NCI-H2196 treated with DMSO at 0.1 percent for 48 hours (cell line): ENCODE measurements around the gene HACD1.

Experiments used
- DNase-seq: peaks from one replicate; lab custom pipeline; 2025; ENCODE audit not compliant: unreplicated experiment; lab: John Stamatoyannopoulos, UW

HACD1 gene, protein sequence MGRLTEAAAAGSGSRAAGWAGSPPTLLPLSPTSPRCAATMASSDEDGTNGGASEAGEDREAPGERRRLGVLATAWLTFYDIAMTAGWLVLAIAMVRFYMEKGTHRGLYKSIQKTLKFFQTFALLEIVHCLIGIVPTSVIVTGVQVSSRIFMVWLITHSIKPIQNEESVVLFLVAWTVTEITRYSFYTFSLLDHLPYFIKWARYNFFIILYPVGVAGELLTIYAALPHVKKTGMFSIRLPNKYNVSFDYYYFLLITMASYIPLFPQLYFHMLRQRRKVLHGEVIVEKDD

DNA sequence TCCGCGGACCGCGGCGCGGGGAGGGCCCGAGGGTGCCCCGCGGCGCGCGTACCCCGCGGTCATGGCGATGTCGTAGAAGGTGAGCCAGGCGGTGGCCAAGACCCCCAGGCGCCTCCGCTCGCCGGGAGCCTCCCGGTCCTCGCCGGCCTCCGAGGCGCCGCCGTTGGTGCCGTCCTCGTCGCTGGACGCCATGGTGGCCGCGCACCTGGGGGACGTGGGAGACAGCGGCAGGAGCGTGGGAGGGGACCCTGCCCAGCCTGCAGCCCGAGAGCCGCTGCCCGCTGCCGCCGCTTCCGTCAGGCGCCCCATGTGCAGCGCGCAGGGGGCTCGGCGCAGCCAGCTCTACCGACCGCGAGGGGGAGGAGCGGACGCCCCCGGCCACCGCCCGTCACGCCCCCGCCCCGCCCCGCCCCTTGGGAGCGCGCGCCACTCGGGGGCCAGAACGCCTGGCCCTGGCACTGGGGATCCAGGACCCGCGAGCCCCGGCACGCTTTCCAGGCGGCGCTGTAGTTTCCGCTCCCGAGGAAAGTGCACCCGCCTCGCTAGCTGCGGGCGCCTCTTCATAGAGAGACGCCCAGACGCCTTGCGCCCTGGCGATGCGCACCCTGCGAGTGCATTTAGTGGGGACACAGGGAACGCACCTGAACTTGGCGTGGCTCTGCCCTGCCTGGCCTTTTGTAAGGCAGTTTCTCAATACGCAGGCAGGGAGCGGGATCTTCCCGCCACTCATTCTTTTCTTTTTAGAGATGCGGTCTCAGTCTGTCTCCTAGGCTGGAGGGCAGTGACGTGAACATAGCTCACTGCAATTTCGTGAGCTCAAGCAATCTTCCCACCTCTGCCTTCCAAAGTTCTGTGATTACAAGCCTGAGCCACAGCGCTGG lies at the start of gene HACD1:
Gene HACD1, minus strand, starts transcription at position 344 of the 881 bp plus-strand sequence. Its CDS starts 35 bp downstream, at position 309.
- no peak for DNase-seq

DNA sequence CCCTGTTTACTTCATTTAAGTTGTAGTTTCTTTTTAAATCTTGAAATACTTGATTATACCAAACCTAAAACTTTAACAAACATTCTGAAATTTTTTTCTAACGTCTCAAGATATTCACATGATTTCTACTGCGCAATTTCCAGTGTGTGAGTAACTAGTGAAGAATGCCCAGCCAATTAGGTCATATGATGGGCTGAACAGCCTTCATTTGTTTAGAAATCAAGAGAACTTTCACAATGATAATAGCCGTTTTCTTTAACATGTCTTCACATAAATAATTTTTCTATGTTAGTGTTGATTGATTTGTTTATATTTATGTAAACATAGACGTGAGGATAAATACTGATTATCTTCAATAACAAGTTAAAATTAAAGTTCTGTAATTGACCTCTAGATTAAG lies 48.6 kb upstream of the HACD1 start:
- no peak for DNase-seq

- DNase-seq, result no peak
These were observed 46.3 kb upstream of the HACD1 start for GRCh38 chr10:17663450-17663849.

DNA sequence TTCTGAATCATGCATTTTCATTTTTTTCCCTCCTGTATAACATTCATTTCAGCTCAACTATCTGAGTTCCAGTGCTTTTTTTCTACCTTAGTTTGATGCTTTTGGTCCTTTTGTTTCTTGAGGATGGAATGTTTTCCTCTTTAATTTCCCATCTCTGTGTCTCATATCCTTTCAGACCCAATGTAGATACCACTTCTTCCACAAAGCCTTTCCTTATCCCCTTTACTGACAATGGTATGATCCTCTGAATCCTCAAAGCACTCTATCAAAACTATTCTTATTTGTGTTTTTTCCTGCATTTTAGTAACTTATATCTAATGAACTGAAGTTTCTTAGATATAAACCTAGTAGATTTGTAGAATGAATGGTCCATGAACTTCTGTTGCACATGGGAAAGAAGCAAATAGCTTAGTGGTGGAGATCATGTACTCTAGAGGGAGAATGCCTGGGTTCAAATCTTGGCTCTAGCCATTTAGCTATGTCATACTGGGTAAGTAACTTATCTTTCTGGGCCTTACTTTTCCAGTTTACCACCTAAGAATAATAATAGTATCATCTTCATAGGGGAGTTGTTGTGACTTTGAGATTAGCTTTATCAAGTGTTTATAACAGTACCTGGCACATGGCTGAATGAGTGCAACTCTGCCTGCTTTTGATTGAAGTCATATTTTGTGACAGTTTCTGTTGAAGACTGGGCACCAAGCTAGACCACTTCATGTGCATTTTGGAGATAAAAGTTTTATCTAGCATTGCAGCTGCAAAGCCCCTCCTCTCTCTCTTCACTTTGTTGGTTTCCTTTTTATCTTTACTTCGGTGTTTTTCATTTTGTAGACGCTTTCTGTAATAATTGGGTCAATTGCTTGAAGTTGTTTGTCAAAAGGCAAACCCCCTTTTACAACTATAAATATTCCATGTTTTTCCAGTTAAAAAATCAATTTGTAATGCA lies 45.3 kb upstream of the HACD1 start:
- no peak for DNase-seq

DNA sequence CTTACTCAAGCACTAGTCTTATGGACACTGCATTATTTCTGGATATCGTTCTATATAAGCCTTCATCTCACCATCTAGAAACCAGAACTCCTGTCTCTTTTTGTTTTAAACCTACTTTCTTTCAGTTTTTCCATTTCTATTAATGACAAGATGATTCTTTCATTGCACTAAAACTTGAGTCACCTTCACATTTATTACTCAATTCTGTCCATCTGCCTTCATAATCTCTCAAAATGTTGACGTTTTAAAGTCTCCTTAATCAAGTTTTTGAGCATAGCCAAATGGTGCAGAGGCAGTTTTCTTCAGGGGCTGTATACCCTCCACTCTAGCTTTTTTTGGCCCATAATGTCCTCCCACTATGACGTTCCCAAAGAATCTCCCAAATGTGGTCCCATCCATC lies 44.3 kb upstream of the HACD1 start:
- no peak for DNase-seq

GRCh38 chr10:17660921-17661320 lies 43.7 kb upstream of the HACD1 start:
- DNase-seq, result no peak

DNA sequence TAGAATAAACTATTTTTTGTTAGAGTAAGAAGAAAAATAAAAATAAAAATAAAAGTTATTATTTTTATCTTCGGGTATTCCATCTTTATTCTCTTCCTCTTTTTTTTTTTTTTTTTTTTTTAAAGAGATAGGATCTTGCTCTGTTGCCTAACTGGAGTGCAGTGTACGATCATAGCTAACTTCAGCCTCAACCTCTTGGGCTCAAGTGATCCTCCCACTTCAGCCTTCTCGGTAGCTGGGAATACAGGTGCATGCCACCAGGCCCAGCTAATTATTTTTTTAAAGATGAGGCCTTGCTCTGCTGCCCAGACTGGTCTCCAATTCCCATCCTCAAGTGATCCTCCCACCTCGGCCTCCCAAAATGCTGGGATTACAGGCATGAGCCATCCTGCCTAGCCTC lies 42.2 kb upstream of the HACD1 start:
- DNase-seq, result no peak

DNA sequence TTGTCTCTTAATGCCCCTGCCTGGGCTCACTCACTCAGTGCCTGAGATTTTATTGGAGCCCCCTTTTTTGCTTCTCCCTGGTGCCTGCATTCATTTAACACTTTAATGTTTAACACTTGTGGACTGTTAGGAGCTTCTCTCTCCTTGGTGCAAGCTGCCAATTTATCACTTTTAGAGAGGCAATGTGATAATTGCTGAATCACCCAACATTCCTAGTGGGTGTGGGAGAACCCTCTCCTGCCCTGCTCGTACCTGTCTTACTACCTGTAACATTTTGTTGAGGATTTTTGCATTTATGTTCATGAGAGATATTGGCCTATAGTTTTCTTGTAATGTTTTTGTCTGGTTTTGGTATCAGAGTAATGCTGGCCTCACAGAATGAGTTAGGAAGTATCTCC lies 39.9 kb upstream of the HACD1 start:
- DNase-seq, result no peak

DNA sequence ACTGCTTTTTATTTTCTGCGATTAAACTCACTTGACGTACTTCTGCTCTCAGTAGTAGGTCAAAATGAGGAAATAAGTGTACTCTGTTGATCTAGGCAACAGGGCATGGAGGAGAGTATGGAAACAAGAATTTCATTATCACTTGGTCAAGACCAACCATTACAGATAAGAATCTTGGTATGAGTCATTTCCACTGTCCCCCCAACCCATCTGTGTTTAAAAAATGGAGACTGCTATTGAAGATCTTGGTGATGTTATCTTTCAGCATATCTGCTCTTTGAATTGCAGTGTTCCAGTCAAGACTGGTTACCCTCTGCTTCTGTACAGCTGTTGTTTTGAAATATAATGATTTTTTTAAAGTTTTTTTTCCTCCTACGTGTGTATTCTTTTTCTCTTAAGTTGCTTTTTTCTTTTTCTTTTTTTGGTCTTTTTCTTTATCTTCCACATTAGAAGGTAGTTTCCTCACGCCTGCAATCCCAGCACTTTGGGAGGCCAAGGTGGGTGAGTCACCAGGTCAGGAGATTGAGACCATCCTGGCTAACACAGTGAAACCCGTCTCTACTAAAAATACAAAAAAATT lies 38.5 kb upstream of the HACD1 start:
- DNase-seq, result no peak

DNA sequence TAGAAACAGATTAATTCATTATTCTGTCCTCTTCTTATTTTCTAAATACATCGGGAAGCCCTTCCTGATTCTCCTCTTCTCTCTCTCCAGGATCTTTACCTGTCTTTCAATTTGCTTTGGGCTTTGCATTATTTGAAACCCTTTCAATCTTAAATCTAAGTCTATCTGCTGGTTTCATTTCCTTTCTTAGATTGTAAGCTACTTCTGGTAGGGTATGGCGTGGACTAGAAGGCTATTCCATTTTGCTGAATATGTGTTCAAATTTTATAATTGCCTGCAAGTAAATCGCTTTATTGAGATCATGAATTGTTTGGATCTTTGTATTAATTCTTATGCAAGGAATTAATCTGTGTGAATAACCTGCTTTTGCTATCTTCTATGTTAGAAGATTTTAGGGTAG lies 37.8 kb upstream of the HACD1 start:
- no peak for DNase-seq

DNA sequence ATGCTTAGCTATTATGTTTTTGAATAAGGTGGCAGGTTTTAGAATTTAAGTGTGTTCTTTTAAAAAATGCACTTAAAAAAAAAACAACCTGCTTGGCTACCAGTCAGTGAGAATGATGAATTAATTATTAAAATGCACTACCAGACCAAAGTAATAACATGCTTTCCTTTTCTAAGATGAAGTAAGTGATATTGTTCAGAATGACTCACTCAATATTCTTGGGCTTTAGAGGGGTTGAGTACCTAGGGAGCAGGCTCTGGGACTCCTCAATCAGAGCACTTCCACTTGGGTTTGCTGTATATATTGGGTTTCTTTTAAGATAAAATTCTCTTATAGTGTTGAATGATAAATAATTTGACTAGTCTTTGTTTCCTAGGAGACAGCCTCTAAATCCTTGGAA lies 35.4 kb upstream of the HACD1 start:
- DNase-seq, result no peak

DNA sequence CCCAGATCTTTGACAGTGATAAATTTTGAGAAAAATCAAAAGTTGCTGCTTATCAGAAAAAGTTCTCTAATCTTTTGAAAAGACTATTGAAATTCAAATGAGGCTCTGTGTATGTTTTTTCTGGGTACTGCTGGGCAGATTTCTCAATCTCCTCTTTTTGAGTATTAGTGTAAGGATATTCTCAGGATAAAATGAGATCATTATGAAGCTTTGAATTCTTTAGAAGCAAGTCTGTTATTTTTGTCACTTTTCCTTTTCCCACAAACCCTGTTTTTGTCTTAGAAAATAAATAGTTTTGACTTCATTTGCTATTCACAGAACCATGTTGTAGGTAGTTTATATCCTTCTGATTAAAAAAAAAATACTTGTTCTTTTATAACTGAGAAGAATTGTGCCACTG lies 34.7 kb upstream of the HACD1 start:
- DNase-seq, result no peak

DNA sequence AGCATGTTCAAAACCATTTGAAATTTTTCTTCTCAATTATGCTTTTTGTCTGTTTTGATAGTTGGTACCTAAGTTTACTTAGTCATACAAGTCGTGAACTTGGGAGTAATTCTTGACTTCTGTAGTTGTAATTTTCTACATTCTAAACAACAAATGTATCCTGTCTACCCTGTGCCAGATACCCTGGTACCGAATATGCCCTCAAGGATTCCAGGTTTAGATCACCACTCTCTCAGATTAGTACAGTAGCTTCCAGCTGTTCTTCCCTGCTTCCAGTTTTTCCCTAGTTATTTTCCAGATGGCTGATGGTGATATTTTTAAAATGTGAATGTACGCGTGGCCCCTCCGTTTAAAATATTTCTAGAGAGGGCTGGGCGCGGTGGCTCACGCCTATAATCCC lies 33.2 kb upstream of the HACD1 start:
- no peak for DNase-seq

- no peak for DNase-seq
These were observed 32.7 kb upstream of the HACD1 start for GRCh38 chr10:17649836-17650235.

DNA sequence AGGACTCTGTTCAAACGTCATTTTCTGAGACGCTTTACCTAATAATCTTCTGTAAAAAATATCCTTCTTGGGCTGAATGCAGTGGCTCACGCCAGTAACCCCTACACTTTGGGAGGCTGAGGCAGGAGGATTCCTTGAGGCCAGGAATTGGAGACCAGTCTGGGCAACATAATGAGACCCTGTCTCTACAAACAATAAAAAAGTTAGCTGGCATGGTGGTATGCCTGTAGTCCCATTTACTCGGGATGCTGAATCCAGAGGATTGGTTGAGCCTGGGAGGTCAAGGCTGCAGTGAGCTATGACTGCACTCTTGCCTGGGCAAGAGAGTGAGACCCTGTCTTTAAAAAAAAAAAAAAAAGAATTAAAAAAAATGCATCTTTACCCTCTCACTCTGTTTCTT lies 31.9 kb upstream of the HACD1 start:
- no peak for DNase-seq

- no peak for DNase-seq
These were observed 31.3 kb upstream of the HACD1 start for GRCh38 chr10:17648243-17649035.

DNA sequence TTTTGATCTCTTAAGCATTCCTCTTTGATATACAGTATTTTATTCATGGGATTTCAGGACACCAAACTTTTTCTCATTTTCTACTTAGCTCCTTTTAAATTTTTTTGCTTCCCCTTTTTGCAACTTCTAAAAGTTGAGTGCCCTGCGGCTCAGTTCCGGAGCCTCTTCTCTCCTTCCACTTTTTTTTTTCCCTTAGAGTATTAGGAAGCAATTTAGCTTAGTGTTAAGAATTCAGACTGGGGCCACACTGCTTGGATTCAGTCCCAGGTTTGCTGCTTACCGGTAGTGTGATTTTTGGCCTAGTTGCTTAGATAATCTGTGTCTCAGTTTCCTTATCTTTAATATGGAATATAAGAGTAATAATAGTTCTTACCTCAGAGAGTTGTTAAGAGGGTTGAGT lies 30.2 kb upstream of the HACD1 start:
- DNase-seq, result no peak

- DNase-seq, result no peak
These were observed 28.6 kb upstream of the HACD1 start for GRCh38 chr10:17645621-17646345.

DNA sequence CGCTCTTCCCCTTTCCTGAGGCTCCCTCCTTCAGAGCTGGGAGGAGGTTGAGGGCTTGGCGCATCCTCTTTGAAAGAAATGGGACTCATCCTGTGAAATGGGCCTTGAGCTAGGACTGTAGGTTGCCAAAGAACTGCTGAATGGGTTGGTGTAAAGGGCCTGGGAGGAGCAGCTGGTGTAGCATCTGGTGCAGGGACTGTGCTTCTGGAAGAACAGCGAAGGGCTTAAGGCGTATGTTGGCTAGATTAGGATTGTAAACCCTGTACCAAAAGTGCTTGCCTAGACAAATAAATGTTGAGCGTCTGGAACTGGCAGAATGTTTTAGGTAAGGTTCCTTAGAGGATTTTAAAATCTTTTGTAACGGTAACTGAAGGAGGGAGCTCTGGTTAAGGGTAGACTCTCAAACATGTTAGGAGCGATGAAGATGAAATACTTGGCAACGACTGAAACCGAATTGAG lies 27.3 kb upstream of the HACD1 start:
- no peak for DNase-seq
